ENCODE results near the gene PDZRN3. TPM values are rescaled to one million over a fixed set of nuclear protein-coding genes. Genes with fewer than 3 reads are reported as not detected.

PDZRN3 gene
- total and polyA plus RNA-seq, 2 experiments from 2014 or later: 7.5 to 14.0 TPM

- TF ChIP-seq, protein P1, sequence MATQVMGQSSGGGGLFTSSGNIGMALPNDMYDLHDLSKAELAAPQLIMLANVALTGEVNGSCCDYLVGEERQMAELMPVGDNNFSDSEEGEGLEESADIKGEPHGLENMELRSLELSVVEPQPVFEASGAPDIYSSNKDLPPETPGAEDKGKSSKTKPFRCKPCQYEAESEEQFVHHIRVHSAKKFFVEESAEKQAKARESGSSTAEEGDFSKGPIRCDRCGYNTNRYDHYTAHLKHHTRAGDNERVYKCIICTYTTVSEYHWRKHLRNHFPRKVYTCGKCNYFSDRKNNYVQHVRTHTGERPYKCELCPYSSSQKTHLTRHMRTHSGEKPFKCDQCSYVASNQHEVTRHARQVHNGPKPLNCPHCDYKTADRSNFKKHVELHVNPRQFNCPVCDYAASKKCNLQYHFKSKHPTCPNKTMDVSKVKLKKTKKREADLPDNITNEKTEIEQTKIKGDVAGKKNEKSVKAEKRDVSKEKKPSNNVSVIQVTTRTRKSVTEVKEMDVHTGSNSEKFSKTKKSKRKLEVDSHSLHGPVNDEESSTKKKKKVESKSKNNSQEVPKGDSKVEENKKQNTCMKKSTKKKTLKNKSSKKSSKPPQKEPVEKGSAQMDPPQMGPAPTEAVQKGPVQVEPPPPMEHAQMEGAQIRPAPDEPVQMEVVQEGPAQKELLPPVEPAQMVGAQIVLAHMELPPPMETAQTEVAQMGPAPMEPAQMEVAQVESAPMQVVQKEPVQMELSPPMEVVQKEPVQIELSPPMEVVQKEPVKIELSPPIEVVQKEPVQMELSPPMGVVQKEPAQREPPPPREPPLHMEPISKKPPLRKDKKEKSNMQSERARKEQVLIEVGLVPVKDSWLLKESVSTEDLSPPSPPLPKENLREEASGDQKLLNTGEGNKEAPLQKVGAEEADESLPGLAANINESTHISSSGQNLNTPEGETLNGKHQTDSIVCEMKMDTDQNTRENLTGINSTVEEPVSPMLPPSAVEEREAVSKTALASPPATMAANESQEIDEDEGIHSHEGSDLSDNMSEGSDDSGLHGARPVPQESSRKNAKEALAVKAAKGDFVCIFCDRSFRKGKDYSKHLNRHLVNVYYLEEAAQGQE (IDR thresholded peaks at IDR 0.05; ENCODE audit: unreplicated experiment): no peak
- TF ChIP-seq CTCF (conservative IDR thresholded peaks at IDR 0.05; ENCODE audit: low read depth in 2 of 2) (no peak), ETS1 (IDR thresholded peaks at IDR 0.05) (no peak)
Observed at GRCh38 chr3:73401059-73401458, 223.7 kb downstream of the PDZRN3 start (continued).

- no peaks in the 10 kb centered on the region; the same call in 1 of the 2 replicates for H3K9me2 ChIP-seq (ENCODE audit: insufficient read depth)
- H2AFZ ChIP-seq: no peak overlapping the region
- Mint-ChIP-seq H3K9me3 (no peaks in the 10 kb centered on the region), H3K4me1 (peaks cover 8% of the 10 kb centered on the region), H3K4me3 (no peak overlapping the region), H3K36me3 (ENCODE audit: low read depth) (peaks cover 3% of the 10 kb centered on the region; the same call in 2 of the 3 replicates), H3K27ac (no peak overlapping the region), H3K27me3 (ENCODE audit: insufficient read depth, low read depth, poor library complexity) (no peaks in the 10 kb centered on the region)
- H3K4me3 ChIP-seq: no peak overlapping the region
- DNase-seq (ENCODE audit: low spot score) (no peak), ATAC-seq (no peak)
- peaks cover 8% of the 10 kb centered on the region for H3K4me1 ChIP-seq (ENCODE audit: insufficient read depth)
- no peaks in the 10 kb centered on the region for H4K20me1 ChIP-seq (replicated peaks; ENCODE audit: insufficient read depth)
- H3K36me3 ChIP-seq (ENCODE audit: insufficient read depth): peaks cover 3% of the 10 kb centered on the region; the same call in 1 of the 2 replicates
- H3K27me3 ChIP-seq (ENCODE audit: insufficient read depth): no peaks in the 10 kb centered on the region
- TF ChIP-seq, protein P1 (IDR thresholded peaks at IDR 0.05; ENCODE audit: unreplicated experiment): no peak
- TF ChIP-seq EZH2phosphoT487 (IDR thresholded peaks at IDR 0.05; ENCODE audit: unreplicated experiment): no peak
- H3K27ac ChIP-seq (ENCODE audit: low read depth): no peak overlapping the region
- no peaks in the 10 kb centered on the region for H3K79me2 ChIP-seq (replicated peaks; ENCODE audit: insufficient read depth)
- no peaks in the 10 kb centered on the region for H3F3A ChIP-seq (replicated peaks; ENCODE audit: low read depth)
- H3K4me2 ChIP-seq: no peak overlapping the region
Observed at GRCh38 chr3:73399666-73400253, 225.0 kb downstream of the PDZRN3 start.
